Measurements from ENCODE around the gene C1orf116. TPM values are rescaled to one million over a fixed set of nuclear protein-coding genes. Genes with fewer than 3 reads are reported as not detected.

C1orf116 gene
- total and polyA plus RNA-seq, 10 of the 15 experiments (the other 5 are each of a cell fraction or from before 2014, with no cell fraction given): 0.01 to 0.08 TPM; not detected in 8

DNA sequence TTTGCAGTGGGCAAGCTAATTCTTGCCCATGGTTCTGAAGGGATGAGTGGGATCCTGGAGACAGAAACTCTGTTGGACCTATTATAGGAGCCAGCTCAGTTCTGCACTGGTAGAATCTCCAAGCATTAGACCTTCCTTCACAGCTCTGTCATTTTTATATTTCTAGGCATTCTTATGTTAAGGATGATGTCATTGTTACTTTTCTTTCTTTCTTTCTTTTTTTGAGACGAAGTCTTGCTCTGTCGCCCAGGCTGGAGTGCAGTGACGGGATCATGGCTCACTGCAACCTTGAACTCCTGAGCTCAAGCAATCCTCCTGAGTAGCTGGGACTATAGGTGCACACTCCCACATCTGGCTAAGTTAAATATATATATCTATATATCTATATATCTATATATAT is 28.0 kb upstream of the C1orf116 start:
- H3K79me2 ChIP-seq (ENCODE audit: control insufficient read depth, insufficient read depth, low read length): no peaks in the 10 kb centered on the region
- POLR2A ChIA-PET: no interaction called here
- no peak for FAIRE-seq
- DNase-seq (ENCODE audit: low read depth, low spot score): no peak
- CTCF ChIA-PET: interaction anchor here (0.9 to 3.7 kb wide), 4 partner anchors 8 to 15 kb away, joined by 3 to 15 read pairs (median 4); no protein-coding TSS in a partner anchor
- H3K27ac ChIP-seq (ENCODE audit: control insufficient read depth, insufficient read depth): no peak overlapping the region
- TF ChIP-seq ATF7 (IDR thresholded peaks at IDR 0.05; ENCODE audit: low read depth) (peak; percentile 58), FOS (IDR thresholded peaks at IDR 0.05; ENCODE audit: borderline replicate concordance, extremely low read depth, insufficient read length) (no peak), USF1 (IDR thresholded peaks at IDR 0.05; ENCODE audit: borderline replicate concordance, extremely low read length, insufficient read depth, low read depth, low read length) (no peak)
- H3K27me3 ChIP-seq (replicated peaks in 1 of 2; ENCODE audit: control insufficient read depth in 2 of 2, insufficient read depth in 2 of 2, low read length in 1 of 2): no peaks in the 10 kb centered on the region
- no peak overlapping the region for H3K9ac ChIP-seq (ENCODE audit: control insufficient read depth, insufficient read depth, low read length)
- SMC1A ChIA-PET (ENCODE audit: uncharacterized antibody, unreplicated experiment): interaction anchor here (1.0 to 1.2 kb wide), 3 partner anchors 9 to 86 kb away, joined by 3 read pairs; no protein-coding TSS in a partner anchor
- no peak overlapping the region for H2AFZ ChIP-seq (ENCODE audit: control insufficient read depth, low read depth, low read length)
- 68% methylated on average over 3 of the region's 3 CpGs for WGBS (ENCODE audit: insufficient coverage, insufficient replicate concordance, low lambda C conversion rate, missing lambda C conversion rate)
- H4K20me1 ChIP-seq (ENCODE audit: control insufficient read depth, insufficient read depth): no peaks in the 10 kb centered on the region
- no TSS peak for BruUV-seq (replicated peaks)
- in situ Hi-C loops (cut with MboI): no loop called here
- intact Hi-C loops (cut with micrococcal nuclease; ENCODE audit: unreplicated experiment): no loop called here
- no peak overlapping the region for H3K4me3 ChIP-seq
- H3K9me3 ChIP-seq (replicated peaks; ENCODE audit: control insufficient read depth, insufficient read depth, low read length): no peaks in the 10 kb centered on the region
- H3K36me3 ChIP-seq (ENCODE audit: control insufficient read depth in 2 of 2, insufficient read depth in 2 of 2, low read length in 1 of 2): no peaks in the 10 kb centered on the region
- RAD21 ChIA-PET (ENCODE audit: unreplicated experiment): no interaction called here
- ATAC-seq: no peak
- H3K4me1 ChIP-seq (ENCODE audit: control insufficient read depth, insufficient read depth, low read length): no peaks in the 10 kb centered on the region
- no peak overlapping the region for H3K4me2 ChIP-seq (ENCODE audit: control insufficient read depth, insufficient read depth)

GRCh38 chr1:207059881-207060280 is 27.3 kb upstream of the C1orf116 start:
- no peak overlapping the region for H3K4me3 ChIP-seq
- no peak overlapping the region for H3K9ac ChIP-seq (ENCODE audit: control insufficient read depth, insufficient read depth, low read length)
- POLR2A ChIA-PET: no interaction called here
- CTCF ChIA-PET: interaction anchor here (0.9 to 3.7 kb wide), 4 partner anchors 9 to 16 kb away, joined by 3 to 15 read pairs (median 4); no protein-coding TSS in a partner anchor
- H3K4me2 ChIP-seq (ENCODE audit: control insufficient read depth, insufficient read depth): no peak overlapping the region
- FAIRE-seq (no peak), ATAC-seq (no peak), DNase-seq (ENCODE audit: low read depth, low spot score) (no peak)
- intact Hi-C loops (cut with micrococcal nuclease; ENCODE audit: unreplicated experiment): no loop called here
- no peak overlapping the region for H2AFZ ChIP-seq (ENCODE audit: control insufficient read depth, low read depth, low read length)
- 66% methylated on average over 4 of the region's 4 CpGs for WGBS (ENCODE audit: insufficient coverage, insufficient replicate concordance, low lambda C conversion rate, missing lambda C conversion rate)
- no peaks in the 10 kb centered on the region for H3K79me2 ChIP-seq (ENCODE audit: control insufficient read depth, insufficient read depth, low read length)
- in situ Hi-C loops (cut with MboI): no loop called here
- no peak overlapping the region for H3K27ac ChIP-seq (ENCODE audit: control insufficient read depth, insufficient read depth)
- SMC1A ChIA-PET (ENCODE audit: uncharacterized antibody, unreplicated experiment): interaction anchor here (1.0 to 1.2 kb wide), 2 partner anchors 14 to 86 kb away, joined by 3 read pairs; no protein-coding TSS in a partner anchor
- no TSS peak for BruUV-seq (replicated peaks)
- H3K9me3 ChIP-seq (replicated peaks; ENCODE audit: control insufficient read depth, insufficient read depth, low read length): no peaks in the 10 kb centered on the region
- no peaks in the 10 kb centered on the region for H3K4me1 ChIP-seq (ENCODE audit: control insufficient read depth, insufficient read depth, low read length)
- no peaks in the 10 kb centered on the region for H3K27me3 ChIP-seq (replicated peaks in 1 of 2; ENCODE audit: control insufficient read depth in 2 of 2, insufficient read depth in 2 of 2, low read length in 1 of 2)
- RAD21 ChIA-PET (ENCODE audit: unreplicated experiment): no interaction called here
- H3K36me3 ChIP-seq (ENCODE audit: control insufficient read depth in 2 of 2, insufficient read depth in 2 of 2, low read length in 1 of 2): no peaks in the 10 kb centered on the region
- no peaks in the 10 kb centered on the region for H4K20me1 ChIP-seq (ENCODE audit: control insufficient read depth, insufficient read depth)
- TF ChIP-seq TCF7 (IDR thresholded peaks at IDR 0.05; ENCODE audit: borderline replicate concordance) (no peak), RBBP5 (conservative IDR thresholded peaks at IDR 0.05) (no peak), ATF2 (IDR thresholded peaks at IDR 0.05; ENCODE audit: low read length) (no peak), GATAD2B (conservative IDR thresholded peaks at IDR 0.05; ENCODE audit: low read depth) (no peak), SRF (IDR thresholded peaks at IDR 0.05; ENCODE audit: low read depth in 2 of 2, low read length in 2 of 2) (no peak), SIX5 (IDR thresholded peaks at IDR 0.05; ENCODE audit: low read depth, low read length, severe bottlenecking) (no peak), USF1 (IDR thresholded peaks at IDR 0.05; ENCODE audit: borderline replicate concordance, extremely low read length, insufficient read depth, low read depth, low read length) (no peak), NFYB (IDR thresholded peaks at IDR 0.05; ENCODE audit: insufficient read depth, low read depth, low read length) (no peak), IKZF2 (IDR thresholded peaks at IDR 0.05) (no peak)
- TF ChIP-seq, protein P1, sequence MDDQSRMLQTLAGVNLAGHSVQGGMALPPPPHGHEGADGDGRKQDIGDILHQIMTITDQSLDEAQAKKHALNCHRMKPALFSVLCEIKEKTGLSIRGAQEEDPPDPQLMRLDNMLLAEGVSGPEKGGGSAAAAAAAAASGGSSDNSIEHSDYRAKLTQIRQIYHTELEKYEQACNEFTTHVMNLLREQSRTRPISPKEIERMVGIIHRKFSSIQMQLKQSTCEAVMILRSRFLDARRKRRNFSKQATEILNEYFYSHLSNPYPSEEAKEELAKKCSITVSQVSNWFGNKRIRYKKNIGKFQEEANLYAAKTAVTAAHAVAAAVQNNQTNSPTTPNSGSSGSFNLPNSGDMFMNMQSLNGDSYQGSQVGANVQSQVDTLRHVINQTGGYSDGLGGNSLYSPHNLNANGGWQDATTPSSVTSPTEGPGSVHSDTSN (IDR thresholded peaks at IDR 0.05; ENCODE audit: insufficient replicate concordance, low read depth, low read length): no peak
